GM06990 (cell line): ENCODE results near the gene PBX1.

Experiments
- DNase-seq: peaks from one replicate; pipeline ENCODE4 v3.0.0-alpha.2; 2011; ENCODE audit not compliant: insufficient read length; ENCODE audit errors: extremely low read depth
- H3K27me3 ChIP-seq: replicated peaks from 2 replicates; pipeline ENCODE4 v1.6.0; 2011; ENCODE audit warnings: low read length; ENCODE audit not compliant: control insufficient read depth, insufficient read depth
- H3K36me3 ChIP-seq: 2 replicates; pipeline ENCODE4 v1.5.1; 2011; ENCODE audit warnings: low read length; ENCODE audit not compliant: control insufficient read depth, insufficient read depth
- H3K4me3 ChIP-seq: replicated peaks from 2 replicates; pipeline ENCODE4 v1.5.1; 2011; ENCODE audit warnings: low read depth, mild to moderate bottlenecking, control low read depth, low read length
- CTCF ChIP-seq: IDR thresholded peaks from 2 replicates; pipeline ENCODE4 v1.5.1; 2011; ENCODE audit warnings: low read length, control low read depth, mild to moderate bottlenecking, inconsistent platforms; ENCODE audit not compliant: insufficient read depth, poor library complexity, severe bottlenecking

PBX1 gene

GRCh38 chr1:164617377-164618201, 58.6 kb downstream of the PBX1 start:
- DNase-seq, result no peak

GRCh38 chr1:164618202-164618564, 59.2 kb downstream of the PBX1 start:
- H3K4me3 ChIP-seq, result no peak overlapping the region
- TF ChIP-seq CTCF, result no peak
- no peaks in the 10 kb centered on the region for H3K27me3 ChIP-seq
- no peak for DNase-seq
- no peaks in the 10 kb centered on the region for H3K36me3 ChIP-seq

More at GRCh38 chr1:164617377-164618201, 58.6 kb downstream of the PBX1 start:
- Histone ChIP-seq H3K4me3 (no peak overlapping the region), H3K36me3 (no peaks in the 10 kb centered on the region), H3K27me3 (no peaks in the 10 kb centered on the region)
- peak; percentile 38 for TF ChIP-seq CTCF

GRCh38 chr1:164619006-164619784, 60.2 kb downstream of the PBX1 start:
- no peaks in the 10 kb centered on the region for H3K36me3 ChIP-seq
- H3K4me3 ChIP-seq, result no peak overlapping the region
- no peaks in the 10 kb centered on the region for H3K27me3 ChIP-seq
- DNase-seq, result no peak
- no peak for TF ChIP-seq CTCF

GRCh38 chr1:164622068-164622845, 63.3 kb downstream of the PBX1 start:
- TF ChIP-seq CTCF, result no peak
- no peaks in the 10 kb centered on the region for H3K36me3 ChIP-seq
- DNase-seq, result no peak
- no peak overlapping the region for H3K4me3 ChIP-seq
- no peaks in the 10 kb centered on the region for H3K27me3 ChIP-seq

GRCh38 chr1:164623805-164624204, 64.8 kb downstream of the PBX1 start:
- DNase-seq, result no peak
- Histone ChIP-seq H3K27me3 (no peaks in the 10 kb centered on the region), H3K4me3 (no peak overlapping the region), H3K36me3 (no peaks in the 10 kb centered on the region)
- no peak for TF ChIP-seq CTCF
